ENCODE data around the gene CCR5AS.

The CCR5AS gene

GRCh38 chr3:46409739-46410489, 3.0 kb upstream of the CCR5AS start:
- Histone ChIP-seq H2AFZ (ENCODE audit: low read depth, low read length) (no peak overlapping the region), H3K36me3 (replicated peaks; ENCODE audit: low read depth, low read length) (no peaks in the 10 kb centered on the region), H3K4me3 (ENCODE audit: low read length) (no peak overlapping the region), H3K4me2 (ENCODE audit: low read length) (no peak overlapping the region), H3K27ac (ENCODE audit: low read length) (no peak overlapping the region), H3K79me2 (ENCODE audit: low read length) (no peaks in the 10 kb centered on the region), H3K4me1 (ENCODE audit: low read length) (peaks cover 27% of the 10 kb centered on the region), H3K27me3 (ENCODE audit: low read depth, low read length) (peaks cover 13% of the 10 kb centered on the region), H3K9ac (ENCODE audit: low read length) (no peak overlapping the region), H3K9me3 (ENCODE audit: insufficient read depth, low read length) (no peaks in the 10 kb centered on the region), H4K20me1 (ENCODE audit: insufficient read depth, low read length) (no peaks in the 10 kb centered on the region)
- no peak for TF ChIP-seq CTCF (IDR thresholded peaks at IDR 0.05; ENCODE audit: low read depth, low read length)
- TF ChIP-seq EZH2phosphoT487 (IDR thresholded peaks at IDR 0.05; ENCODE audit: low read depth) = no peak

DNA sequence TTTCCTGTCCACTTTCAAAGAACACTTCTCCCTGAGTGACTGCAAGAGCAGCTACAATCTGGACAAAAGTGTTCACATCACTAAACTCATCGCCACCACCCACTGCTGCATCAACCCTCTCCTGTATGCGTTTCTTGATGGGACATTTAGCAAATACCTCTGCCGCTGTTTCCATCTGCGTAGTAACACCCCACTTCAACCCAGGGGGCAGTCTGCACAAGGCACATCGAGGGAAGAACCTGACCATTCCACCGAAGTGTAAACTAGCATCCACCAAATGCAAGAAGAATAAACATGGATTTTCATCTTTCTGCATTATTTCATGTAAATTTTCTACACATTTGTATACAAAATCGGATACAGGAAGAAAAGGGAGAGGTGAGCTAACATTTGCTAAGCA, 2.0 kb upstream of the CCR5AS start:
- TF ChIP-seq EZH2phosphoT487 (IDR thresholded peaks at IDR 0.05; ENCODE audit: low read depth) = no peak
- TF ChIP-seq CTCF (IDR thresholded peaks at IDR 0.05; ENCODE audit: low read depth, low read length) = no peak
- H3K4me3 ChIP-seq (ENCODE audit: low read length) = no peak overlapping the region
- no peak overlapping the region for H3K27ac ChIP-seq (ENCODE audit: low read length)
- H3K36me3 ChIP-seq (replicated peaks; ENCODE audit: low read depth, low read length) = no peaks in the 10 kb centered on the region
- H3K4me1 ChIP-seq (ENCODE audit: low read length) = peaks cover 27% of the 10 kb centered on the region
- no peaks in the 10 kb centered on the region for H4K20me1 ChIP-seq (ENCODE audit: insufficient read depth, low read length)
- no peak overlapping the region for H3K9ac ChIP-seq (ENCODE audit: low read length)
- H3K9me3 ChIP-seq (ENCODE audit: insufficient read depth, low read length) = no peaks in the 10 kb centered on the region
- H3K27me3 ChIP-seq (ENCODE audit: low read depth, low read length) = peaks cover 14% of the 10 kb centered on the region; the same call in 1 of the 2 replicates
- H2AFZ ChIP-seq (ENCODE audit: low read depth, low read length) = no peak overlapping the region
- H3K79me2 ChIP-seq (ENCODE audit: low read length) = no peaks in the 10 kb centered on the region
- no peak overlapping the region for H3K4me2 ChIP-seq (ENCODE audit: low read length)

DNA sequence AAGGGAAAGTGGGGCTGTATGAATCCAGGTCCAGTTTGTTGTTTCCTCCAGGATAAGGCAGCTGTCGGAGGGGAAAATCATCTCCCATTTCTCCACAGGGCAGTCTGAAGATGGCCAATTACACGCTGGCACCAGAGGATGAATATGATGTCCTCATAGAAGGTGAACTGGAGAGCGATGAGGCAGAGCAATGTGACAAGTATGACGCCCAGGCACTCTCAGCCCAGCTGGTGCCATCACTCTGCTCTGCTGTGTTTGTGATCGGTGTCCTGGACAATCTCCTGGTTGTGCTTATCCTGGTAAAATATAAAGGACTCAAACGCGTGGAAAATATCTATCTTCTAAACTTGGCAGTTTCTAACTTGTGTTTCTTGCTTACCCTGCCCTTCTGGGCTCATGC, 1.1 kb upstream of the CCR5AS start:
- H2AFZ ChIP-seq (ENCODE audit: low read depth, low read length) = no peak overlapping the region
- H3K9ac ChIP-seq (ENCODE audit: low read length) = no peak overlapping the region
- no peak overlapping the region for H3K27ac ChIP-seq (ENCODE audit: low read length)
- H3K4me3 ChIP-seq (ENCODE audit: low read length) = peak overlapping the region; percentile 58; the same call in 1 of the 2 replicates
- H4K20me1 ChIP-seq (ENCODE audit: insufficient read depth, low read length) = no peaks in the 10 kb centered on the region
- H3K79me2 ChIP-seq (ENCODE audit: low read length) = no peaks in the 10 kb centered on the region
- no peaks in the 10 kb centered on the region for H3K9me3 ChIP-seq (ENCODE audit: insufficient read depth, low read length)
- TF ChIP-seq EZH2phosphoT487 (IDR thresholded peaks at IDR 0.05; ENCODE audit: low read depth) = no peak
- TF ChIP-seq CTCF (IDR thresholded peaks at IDR 0.05; ENCODE audit: low read depth, low read length) = no peak
- H3K27me3 ChIP-seq (ENCODE audit: low read depth, low read length) = peaks cover 14% of the 10 kb centered on the region; the same call in 1 of the 2 replicates
- no peaks in the 10 kb centered on the region for H3K36me3 ChIP-seq (replicated peaks; ENCODE audit: low read depth, low read length)
- H3K4me1 ChIP-seq (ENCODE audit: low read length) = peaks cover 27% of the 10 kb centered on the region
- peak overlapping the region; percentile 56; the same call in 1 of the 2 replicates for H3K4me2 ChIP-seq (ENCODE audit: low read length)

- Histone ChIP-seq H3K4me1 (ENCODE audit: low read length) (peaks cover 24% of the 10 kb centered on the region), H3K27ac (ENCODE audit: low read length) (no peak overlapping the region)
Measured at GRCh38 chr3:46406443-46406787, 451 bp downstream of the CCR5AS start.

More at GRCh38 chr3:46406443-46406787, 451 bp downstream of the CCR5AS start:
- Histone ChIP-seq H3K4me2 (ENCODE audit: low read length) (peak overlapping the region; percentile 56), H3K9me3 (ENCODE audit: insufficient read depth, low read length) (no peaks in the 10 kb centered on the region), H3K9ac (ENCODE audit: low read length) (no peak overlapping the region; the same call in 1 of the 2 replicates), H3K79me2 (ENCODE audit: low read length) (no peaks in the 10 kb centered on the region), H4K20me1 (ENCODE audit: insufficient read depth, low read length) (no peaks in the 10 kb centered on the region), H3K36me3 (replicated peaks; ENCODE audit: low read depth, low read length) (no peaks in the 10 kb centered on the region), H3K27me3 (ENCODE audit: low read depth, low read length) (peaks cover 15% of the 10 kb centered on the region), H2AFZ (ENCODE audit: low read depth, low read length) (peak overlapping the region; percentile 86), H3K4me3 (ENCODE audit: low read length) (peak overlapping the region; percentile 58; the same call in 1 of the 2 replicates)
- TF ChIP-seq EZH2phosphoT487 (IDR thresholded peaks at IDR 0.05; ENCODE audit: low read depth) (no peak), CTCF (IDR thresholded peaks at IDR 0.05; ENCODE audit: low read depth, low read length) (no peak)

Measured in OCI-LY3 (cell line).